Stimulated activated CD8-positive, alpha-beta memory T cell treated with anti-CD3 and anti-CD28 coated beads, Interleukin-4, amount 100 ng/mL, for 1 hour (primary cell): ENCODE measurements around the gene MOGAT1.

Experiments used
- DNase-seq, 2 donors: peaks; one replicate each; pipeline ENCODE4 v3.0.0-alpha.2; 2020; ENCODE audit warnings: low read depth in 2 of 2, low spot score in 1 of 2

MOGAT1 gene

DNA sequence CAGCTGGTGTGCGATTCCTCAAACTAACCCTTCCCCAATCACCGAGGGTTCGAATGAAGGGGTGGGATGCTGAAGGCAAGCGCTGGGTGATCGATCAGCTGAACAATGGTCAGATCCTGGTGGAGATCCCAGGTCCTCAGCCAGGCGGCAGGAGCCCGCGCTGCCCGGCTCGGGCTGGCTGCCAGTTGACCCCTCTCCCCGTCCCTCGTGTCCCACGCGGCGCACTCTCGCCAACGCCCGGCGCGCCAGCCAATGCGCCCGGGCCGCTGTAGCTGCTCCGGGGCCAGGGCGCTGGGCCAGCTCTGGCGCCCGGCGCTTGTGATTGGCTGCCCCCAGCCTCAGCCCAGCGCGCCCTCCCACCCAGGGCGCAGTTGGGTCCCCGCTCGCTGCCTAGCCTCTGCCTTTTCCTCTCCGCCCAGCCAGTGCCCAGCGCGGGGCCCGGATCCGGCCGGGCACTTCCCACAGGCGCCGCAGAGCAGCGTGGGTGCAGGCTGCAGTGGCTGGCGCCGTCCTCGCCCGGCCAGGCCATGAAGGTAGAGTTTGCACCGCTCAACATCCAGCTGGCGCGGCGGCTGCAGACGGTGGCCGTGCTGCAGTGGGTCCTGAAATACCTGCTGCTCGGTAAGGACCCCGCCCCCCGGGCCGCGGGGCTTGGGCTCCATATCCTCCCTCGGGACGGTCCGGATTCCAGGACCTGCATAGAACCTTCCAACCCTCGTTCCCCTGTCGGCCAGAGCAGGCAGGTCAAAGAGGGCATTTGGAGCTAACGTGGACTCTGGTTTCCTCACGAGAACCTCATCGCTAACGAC lies at the start of gene MOGAT1:
MOGAT1 (plus strand) TSS at position 400 of the 809 bp plus-strand sequence; CDS start at position 528, 128 bp downstream.
- no peak for DNase-seq

GRCh38 chr2:222621893-222622292 lies 49.6 kb upstream of the MOGAT1 start:
- DNase-seq, result no peak

GRCh38 chr2:222622910-222623309 lies 48.5 kb upstream of the MOGAT1 start:
- no peak for DNase-seq

GRCh38 chr2:222623756-222624309 lies 47.6 kb upstream of the MOGAT1 start:
- DNase-seq, result no peak

DNA sequence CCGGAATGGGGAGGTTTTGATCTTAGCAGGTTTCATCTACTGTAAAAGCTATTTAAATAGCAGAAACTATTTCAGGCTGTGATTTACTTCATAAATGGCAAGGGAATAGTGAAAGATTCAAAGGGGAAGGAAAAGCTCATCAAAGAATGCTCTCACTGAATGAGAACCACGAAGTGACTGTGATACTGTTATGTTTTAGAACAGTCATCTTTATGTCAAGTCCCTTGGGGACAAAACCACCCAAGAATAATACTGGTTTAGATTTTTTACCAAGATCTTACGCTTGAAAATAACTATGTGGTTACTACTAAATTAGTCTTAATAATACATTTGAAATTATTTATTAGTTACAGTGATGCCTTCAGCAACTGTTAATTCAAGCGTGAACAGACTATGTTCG lies 43.7 kb upstream of the MOGAT1 start:
- no peak for DNase-seq

- DNase-seq, result no peak
These were observed 36.2 kb upstream of the MOGAT1 start for GRCh38 chr2:222635295-222635694.

DNA sequence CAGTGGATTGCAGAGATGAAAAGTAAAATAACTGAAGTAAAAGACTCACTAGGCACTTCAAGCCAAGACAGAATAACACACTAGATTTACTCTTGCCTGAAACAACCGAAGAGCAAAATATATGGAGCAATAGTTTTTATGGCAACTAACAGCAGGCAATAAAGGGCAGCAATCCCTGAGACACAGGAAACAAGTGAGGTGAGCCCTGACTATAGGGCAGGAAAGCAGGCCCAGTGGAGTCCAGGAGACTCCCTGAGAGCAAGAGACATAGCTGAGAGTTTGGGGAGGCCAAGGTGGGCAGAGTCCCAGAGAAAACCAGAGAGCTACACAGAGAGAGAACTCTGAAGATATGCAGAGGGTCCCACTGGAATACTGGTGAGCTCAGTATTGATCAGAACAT lies 34.4 kb upstream of the MOGAT1 start:
- DNase-seq, result no peak

DNA sequence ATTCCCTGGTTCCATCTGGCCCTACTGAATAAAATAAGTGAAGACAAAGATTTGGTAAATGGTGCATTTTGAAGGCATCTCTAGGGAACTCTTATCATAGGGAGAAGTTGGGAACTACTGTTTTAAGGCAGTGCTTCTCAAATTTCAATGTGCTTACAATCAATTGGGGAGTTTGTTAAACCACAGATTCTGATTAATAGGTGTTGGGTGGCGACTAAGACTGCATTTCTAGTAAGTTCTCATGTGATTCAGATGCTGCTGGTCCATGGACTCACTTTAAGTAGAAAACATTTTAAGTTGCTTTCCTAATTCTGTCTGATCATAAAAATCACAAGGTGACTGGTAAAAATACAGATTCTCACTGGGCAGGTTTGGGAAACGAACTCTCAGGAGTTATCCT lies 30.1 kb upstream of the MOGAT1 start:
- DNase-seq, result no peak

DNA sequence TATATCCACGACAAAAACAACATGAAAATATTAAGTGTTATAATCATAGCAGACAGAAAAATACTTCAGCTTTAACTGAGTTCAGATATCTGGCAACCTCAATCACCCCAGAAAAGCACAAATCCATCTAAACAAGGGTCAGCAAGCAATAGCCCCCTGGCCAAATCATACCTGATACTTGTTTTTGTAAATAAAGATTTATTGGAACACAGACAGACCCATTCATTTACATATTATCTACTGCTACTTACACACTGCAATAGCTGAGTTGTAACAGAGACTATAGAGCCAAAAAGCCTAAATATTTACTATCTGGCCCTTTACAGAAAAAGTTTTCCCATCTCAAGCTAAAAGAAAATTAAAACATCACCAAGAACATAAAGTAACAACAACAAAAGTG lies 28.3 kb upstream of the MOGAT1 start:
- no peak for DNase-seq

DNA sequence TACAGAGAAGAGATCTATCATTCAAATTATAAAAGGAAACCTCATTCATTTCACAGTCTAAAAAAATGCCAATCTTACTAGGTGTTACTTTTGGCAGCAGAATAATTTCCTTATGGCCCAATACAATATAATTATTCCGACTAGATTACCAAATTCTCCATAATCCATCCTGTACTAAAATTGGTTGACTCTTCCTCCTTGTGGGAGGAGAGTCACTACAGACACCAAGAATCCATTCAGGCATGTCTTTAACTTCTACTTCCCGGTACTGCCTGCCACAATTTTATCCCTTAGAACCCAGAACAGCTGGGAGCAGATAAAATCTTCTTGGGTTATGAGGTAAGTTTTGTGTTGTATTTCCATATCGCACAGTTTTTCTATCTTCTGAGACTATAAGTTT lies 25.4 kb upstream of the MOGAT1 start:
- no peak for DNase-seq

DNA sequence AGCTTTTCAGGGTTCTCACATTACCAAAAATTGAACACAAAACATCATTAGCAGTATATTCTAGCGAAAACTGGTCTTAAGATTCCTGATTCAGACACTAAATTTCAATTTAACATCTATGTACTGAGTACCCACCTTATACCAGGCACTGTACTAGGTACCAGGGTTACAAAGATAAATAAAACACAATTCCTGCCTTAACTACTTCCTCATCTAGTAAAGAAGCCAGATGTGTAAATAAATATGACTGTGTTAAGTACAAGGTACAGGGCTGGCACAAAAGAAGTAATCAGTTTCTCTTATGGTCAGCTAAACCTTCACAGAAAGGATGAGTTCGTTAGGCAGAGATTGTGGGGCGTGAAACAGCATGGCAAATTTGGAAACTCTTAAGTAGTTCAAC lies 21.7 kb upstream of the MOGAT1 start:
- no peak for DNase-seq

GRCh38 chr2:222651718-222652418 lies 19.6 kb upstream of the MOGAT1 start:
- DNase-seq, result no peak

DNA sequence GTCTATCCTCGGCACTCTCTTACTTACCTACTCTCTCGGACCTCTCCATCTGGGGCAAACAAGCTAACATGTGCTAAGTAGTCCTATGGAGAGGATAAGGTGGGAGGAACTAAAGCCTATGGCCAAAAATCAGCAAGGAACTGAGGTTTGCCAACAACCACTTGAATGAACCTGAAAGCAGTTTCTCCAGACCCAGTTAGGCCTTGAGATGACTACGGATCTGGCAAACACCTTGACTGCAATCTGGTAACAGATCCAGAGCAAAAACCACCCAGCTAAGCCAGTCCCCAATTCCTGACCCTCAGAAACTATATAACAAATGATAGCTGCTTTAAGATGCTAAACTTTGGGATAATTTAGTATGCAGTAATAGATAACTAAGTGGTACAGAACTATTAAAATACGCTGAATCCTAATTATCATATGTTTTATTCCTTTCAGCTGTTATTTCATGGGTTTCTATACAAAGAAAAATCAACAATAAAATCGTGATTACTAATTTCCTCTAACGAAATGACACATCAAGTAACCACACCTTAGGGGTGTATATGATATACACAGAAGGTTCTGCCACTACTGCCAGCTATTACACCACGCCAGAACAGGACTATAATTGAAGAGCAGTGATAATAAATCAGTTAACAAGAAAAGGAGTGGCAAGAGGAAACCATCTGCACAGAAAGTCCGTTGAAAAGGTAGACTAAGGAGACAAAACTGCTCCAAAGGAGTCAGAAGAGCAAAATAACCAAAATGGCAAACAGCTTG lies 18.8 kb upstream of the MOGAT1 start:
- no peak for DNase-seq

- DNase-seq, result no peak
These were observed 18.2 kb upstream of the MOGAT1 start for GRCh38 chr2:222653280-222653679.

GRCh38 chr2:222655787-222656525 lies 15.5 kb upstream of the MOGAT1 start, which contains the start of gene FARSB:
FARSB (minus strand) TSS chr2:222656092; CDS start chr2:222656073, 19 bp downstream.
- DNase-seq, result peak; percentile 79 to 89

- DNase-seq, result no peak
These were observed 14.7 kb upstream of the MOGAT1 start for GRCh38 chr2:222656526-222657446.

DNA sequence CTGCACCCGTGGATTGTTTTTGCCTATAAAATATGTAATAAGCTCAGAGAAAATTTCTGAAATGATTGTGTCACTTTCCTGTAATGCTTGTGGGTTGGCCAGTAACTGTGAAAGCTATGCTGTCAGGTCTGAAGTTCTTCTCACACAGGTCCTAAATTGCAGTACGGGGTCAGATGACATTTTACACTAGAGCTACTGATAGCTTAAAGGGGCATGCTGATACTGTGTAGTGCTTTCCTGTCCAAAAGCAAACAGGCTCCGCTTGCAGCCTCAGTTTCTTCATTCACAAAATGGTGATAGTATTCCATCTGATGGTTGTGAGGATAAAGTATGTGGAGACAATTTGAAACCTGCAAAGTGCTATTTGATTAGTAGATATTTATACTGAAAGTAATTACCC lies 8.0 kb upstream of the MOGAT1 start:
- no peak for DNase-seq

DNA sequence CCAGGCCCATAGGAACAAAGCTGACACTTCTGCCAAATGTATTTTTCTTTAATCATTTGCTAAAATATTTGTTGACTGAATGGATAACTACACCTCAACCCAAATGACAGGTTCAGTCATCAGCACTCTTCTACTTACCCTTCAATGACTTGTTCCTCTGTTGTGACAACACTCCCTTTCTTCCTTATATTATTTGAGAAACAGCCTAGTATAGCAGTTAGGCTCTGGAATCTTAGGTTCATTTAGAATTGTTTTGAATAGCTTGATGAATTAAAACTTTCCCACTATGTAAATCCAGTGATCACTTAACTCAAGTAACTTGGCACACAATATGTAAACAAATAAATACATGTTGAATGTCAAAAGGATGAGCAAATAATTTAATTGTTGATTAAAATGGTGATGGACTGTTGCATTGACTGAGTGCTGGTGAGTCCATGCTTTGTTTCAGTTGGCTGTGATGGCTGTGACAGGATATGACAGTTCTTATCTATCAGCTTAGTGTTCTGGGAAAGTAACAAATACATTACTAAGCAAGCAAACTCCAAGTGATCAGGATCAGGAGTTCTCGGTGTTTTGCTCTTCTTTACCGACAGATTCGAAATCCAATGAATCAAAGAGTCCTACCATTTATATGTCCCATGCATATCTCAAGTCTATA lies 2.8 kb upstream of the MOGAT1 start:
- DNase-seq, result no peak

- DNase-seq, result no peak
These were observed 2.1 kb upstream of the MOGAT1 start for GRCh38 chr2:222669353-222669752.
